GM19043 (cell line): ENCODE data around the gene ZNF669.

Source experiments
- ATAC-seq: cut with Tn5 transposase; IDR thresholded peaks from one replicate; pipeline ENCODE4 v1.9.1; 2021; ENCODE audit warnings: low read depth; ENCODE audit not compliant: unreplicated experiment

Gene ZNF669

GRCh38 chr1:247077213-247077612, 26.9 kb downstream of the ZNF669 start:
- no peak for ATAC-seq

- no peak for ATAC-seq
These were observed 33.5 kb downstream of the ZNF669 start for GRCh38 chr1:247070645-247071044.

- ATAC-seq, result no peak
These were observed 39.9 kb downstream of the ZNF669 start for GRCh38 chr1:247064304-247064703.

- no peak for ATAC-seq
These were observed 43.4 kb downstream of the ZNF669 start for GRCh38 chr1:247060771-247061170.

GRCh38 chr1:247056071-247056470, 48.1 kb downstream of the ZNF669 start:
- no peak for ATAC-seq

- ATAC-seq, result no peak
These were observed 49.2 kb downstream of the ZNF669 start for GRCh38 chr1:247054992-247055415.
